ENCODE measurements around the gene GLOD4.
A peak's percentile ranks its signal among the peaks of the same experiment; 100 is the strongest.

GLOD4 gene

GRCh38 chr17:732067-732901, 49.8 kb downstream of the GLOD4 start, which contains the start of gene TLCD3A:
Gene TLCD3A (plus strand): TSS chr17:732596. CDS start chr17:732648, 52 bp downstream.
- H3K9me3 Mint-ChIP-seq, result no peaks in the 10 kb centered on the region
- peaks cover 8% of the 10 kb centered on the region for H3K4me1 Mint-ChIP-seq (ENCODE audit: low read depth)
- H3K27me3 Mint-ChIP-seq (ENCODE audit: low read depth), result no peaks in the 10 kb centered on the region
- H3K4me3 Mint-ChIP-seq, result peak within 1 kb of the TSS; percentile 88
- H3K27ac Mint-ChIP-seq, result peak within 1 kb of the TSS; percentile 90
- peak; percentile 71 for DNase-seq (ENCODE audit: low spot score)
- H3K36me3 Mint-ChIP-seq (ENCODE audit: low read depth), result peaks cover 21% of the 10 kb centered on the region

- Mint-ChIP-seq H3K27ac (peak overlapping the region; percentile 20), H3K9me3 (no peaks in the 10 kb centered on the region), H3K4me1 (ENCODE audit: low read depth) (peaks cover 8% of the 10 kb centered on the region), H3K4me3 (peak overlapping the region; percentile 78), H3K36me3 (ENCODE audit: low read depth) (peaks cover 21% of the 10 kb centered on the region), H3K27me3 (ENCODE audit: low read depth) (no peaks in the 10 kb centered on the region)
- no peak for DNase-seq (ENCODE audit: low spot score)
Measured at GRCh38 chr17:731644-732066, 50.4 kb downstream of the GLOD4 start.

- no peak for DNase-seq (ENCODE audit: low spot score)
- Mint-ChIP-seq H3K4me1 (ENCODE audit: low read depth) (peaks cover 8% of the 10 kb centered on the region), H3K36me3 (ENCODE audit: low read depth) (peaks cover 7% of the 10 kb centered on the region), H3K9me3 (no peaks in the 10 kb centered on the region), H3K27me3 (ENCODE audit: low read depth) (no peaks in the 10 kb centered on the region), H3K4me3 (no peak overlapping the region), H3K27ac (no peak overlapping the region)
Measured at GRCh38 chr17:728911-729310, 53.2 kb downstream of the GLOD4 start.

GRCh38 chr17:726271-726919, 55.7 kb downstream of the GLOD4 start:
- Mint-ChIP-seq H3K9me3 (no peaks in the 10 kb centered on the region), H3K27me3 (ENCODE audit: low read depth) (no peaks in the 10 kb centered on the region), H3K4me3 (no peak overlapping the region), H3K4me1 (ENCODE audit: low read depth) (peaks cover 3% of the 10 kb centered on the region), H3K27ac (no peak overlapping the region), H3K36me3 (ENCODE audit: low read depth) (no peaks in the 10 kb centered on the region)
- no peak for DNase-seq (ENCODE audit: low spot score)

DNA sequence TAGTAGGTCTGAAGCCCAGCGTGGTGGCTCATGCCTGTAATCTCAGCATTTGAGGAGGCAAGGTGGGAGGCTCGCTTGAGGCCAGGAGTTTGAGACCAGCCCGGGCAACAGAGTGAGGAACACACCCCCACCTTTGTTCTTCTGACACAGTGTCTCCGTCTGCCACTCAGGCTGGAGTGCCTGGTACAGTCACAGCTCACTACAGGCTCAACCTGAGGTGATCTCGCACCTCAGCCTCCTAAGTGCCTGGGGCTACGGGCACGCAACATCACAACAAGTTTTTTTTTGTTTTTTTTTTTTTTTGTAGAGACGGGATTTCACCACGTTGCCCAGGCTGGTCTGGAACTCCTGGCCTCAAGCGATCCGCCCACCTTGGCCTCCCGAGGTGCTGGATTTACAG, 56.3 kb downstream of the GLOD4 start:
- H3K4me1 Mint-ChIP-seq (ENCODE audit: low read depth), result peaks cover under 1% of the 10 kb centered on the region
- no peak for DNase-seq (ENCODE audit: low spot score)
- no peaks in the 10 kb centered on the region for H3K36me3 Mint-ChIP-seq (ENCODE audit: low read depth)
- no peaks in the 10 kb centered on the region for H3K9me3 Mint-ChIP-seq
- H3K27me3 Mint-ChIP-seq (ENCODE audit: low read depth), result no peaks in the 10 kb centered on the region
- no peak overlapping the region for H3K4me3 Mint-ChIP-seq
- no peak overlapping the region for H3K27ac Mint-ChIP-seq

DNA sequence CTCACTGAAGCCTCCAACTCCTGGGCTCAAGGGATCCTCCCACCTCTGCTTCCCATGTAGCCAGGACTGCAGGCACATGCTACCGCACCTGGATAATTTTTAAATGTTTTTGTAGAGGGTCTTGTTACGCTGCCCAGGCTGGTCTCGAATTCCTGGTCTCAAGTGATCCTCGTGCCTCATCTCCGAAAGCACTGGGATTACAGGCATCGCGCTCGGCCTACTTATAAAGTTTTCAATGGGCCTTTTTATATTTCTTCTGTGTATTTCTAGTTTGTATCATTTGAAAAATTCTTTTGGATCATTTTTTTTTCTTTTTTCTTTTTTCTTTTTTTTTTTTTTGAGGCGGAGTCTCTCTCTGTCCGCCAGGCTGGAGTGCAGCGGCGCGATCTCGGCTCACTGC, 57.0 kb downstream of the GLOD4 start:
- no peak overlapping the region for H3K27ac Mint-ChIP-seq
- no peak for DNase-seq (ENCODE audit: low spot score)
- no peaks in the 10 kb centered on the region for H3K27me3 Mint-ChIP-seq (ENCODE audit: low read depth)
- no peak overlapping the region for H3K4me3 Mint-ChIP-seq
- no peaks in the 10 kb centered on the region for H3K4me1 Mint-ChIP-seq (ENCODE audit: low read depth)
- no peaks in the 10 kb centered on the region for H3K9me3 Mint-ChIP-seq
- no peaks in the 10 kb centered on the region for H3K36me3 Mint-ChIP-seq (ENCODE audit: low read depth)

DNA sequence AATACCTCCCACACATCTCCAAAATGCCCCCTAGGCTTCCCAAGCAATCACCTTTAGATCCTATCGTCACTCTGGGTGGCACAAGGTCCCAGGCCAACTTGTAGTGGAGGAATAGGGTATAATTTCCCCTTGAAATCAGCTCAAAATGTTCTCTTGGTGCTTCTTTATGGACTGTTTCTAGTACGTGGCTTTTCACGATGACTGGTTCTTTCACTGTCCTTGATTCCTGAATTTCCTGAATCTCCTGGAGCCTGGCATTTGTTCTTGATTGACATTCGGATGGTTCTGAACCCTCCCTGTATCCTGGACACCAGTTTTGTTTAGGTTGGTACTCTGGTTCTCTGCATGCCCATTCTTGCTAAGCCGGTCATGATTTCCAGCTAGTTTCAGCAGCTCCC, 60.5 kb downstream of the GLOD4 start:
- H3K27me3 Mint-ChIP-seq (ENCODE audit: low read depth), result no peaks in the 10 kb centered on the region
- no peak for DNase-seq (ENCODE audit: low spot score)
- no peaks in the 10 kb centered on the region for H3K36me3 Mint-ChIP-seq (ENCODE audit: low read depth)
- no peaks in the 10 kb centered on the region for H3K4me1 Mint-ChIP-seq (ENCODE audit: low read depth)
- no peak overlapping the region for H3K27ac Mint-ChIP-seq
- H3K9me3 Mint-ChIP-seq, result no peaks in the 10 kb centered on the region
- H3K4me3 Mint-ChIP-seq, result no peak overlapping the region

DNA sequence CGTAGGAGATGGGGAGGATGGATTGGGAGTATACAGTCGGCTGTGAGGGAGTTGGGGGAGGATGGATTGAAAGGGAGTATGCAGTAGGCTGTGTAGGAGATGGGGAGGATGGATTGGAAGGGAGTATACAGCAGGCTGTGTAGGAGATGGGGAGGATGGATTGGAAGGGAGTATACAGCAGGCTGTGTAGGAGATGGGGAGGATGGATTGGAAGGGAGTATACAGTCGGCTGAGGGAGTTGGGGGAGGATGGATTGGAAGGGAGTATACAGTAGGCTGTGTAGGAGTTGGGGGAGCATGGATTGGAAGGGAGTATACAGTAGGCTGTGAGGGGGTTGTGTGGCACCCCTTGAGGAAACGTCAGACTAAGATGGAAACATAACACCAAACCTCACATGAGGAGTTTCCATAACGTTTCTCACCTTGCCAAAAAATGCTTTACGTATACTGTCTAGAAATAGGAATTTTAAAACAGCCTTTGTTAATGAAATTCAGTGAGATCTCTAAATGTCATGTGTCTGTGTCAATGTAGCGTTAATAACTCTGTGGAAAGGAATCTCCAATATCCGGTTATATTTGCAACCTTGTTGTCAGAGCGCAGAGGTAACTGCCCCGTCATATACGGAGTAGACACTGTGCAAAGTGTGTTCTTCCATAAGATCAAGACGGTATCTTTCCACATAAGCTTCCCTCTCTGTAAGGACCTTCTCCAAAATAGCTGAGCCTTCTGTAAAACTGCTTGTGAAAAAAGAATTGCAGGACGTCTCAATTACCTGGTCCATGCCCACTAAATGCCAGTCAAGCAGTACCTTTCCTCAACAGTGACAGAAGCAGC, 61.2 kb downstream of the GLOD4 start:
- no peaks in the 10 kb centered on the region for H3K27me3 Mint-ChIP-seq (ENCODE audit: low read depth)
- H3K9me3 Mint-ChIP-seq, result no peaks in the 10 kb centered on the region
- H3K4me3 Mint-ChIP-seq, result no peak overlapping the region
- H3K4me1 Mint-ChIP-seq (ENCODE audit: low read depth), result no peaks in the 10 kb centered on the region
- no peak for DNase-seq (ENCODE audit: low spot score)
- no peak overlapping the region for H3K27ac Mint-ChIP-seq
- no peaks in the 10 kb centered on the region for H3K36me3 Mint-ChIP-seq (ENCODE audit: low read depth)

DNA sequence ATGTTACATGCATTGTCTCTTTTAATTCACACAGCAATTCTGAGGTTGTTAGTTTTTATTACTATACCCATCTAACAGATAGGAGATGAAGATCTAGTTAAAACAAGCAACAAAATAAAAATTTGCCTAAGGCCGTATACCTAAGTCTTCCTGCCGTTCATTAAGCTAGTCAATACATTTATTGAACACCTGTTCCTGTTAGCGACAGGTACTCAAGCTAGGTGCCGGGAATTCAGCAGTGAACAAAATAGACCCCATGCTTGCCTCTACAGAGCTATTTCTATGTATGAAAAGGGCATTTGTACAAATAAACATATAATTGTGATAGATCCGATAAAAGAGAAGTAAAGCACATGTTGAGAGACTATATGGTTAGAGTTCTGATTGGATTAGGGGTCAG, 64.0 kb downstream of the GLOD4 start:
- Mint-ChIP-seq H3K36me3 (ENCODE audit: low read depth) (peaks cover 5% of the 10 kb centered on the region), H3K27ac (no peak overlapping the region), H3K4me1 (ENCODE audit: low read depth) (peaks cover 7% of the 10 kb centered on the region), H3K9me3 (no peaks in the 10 kb centered on the region), H3K27me3 (ENCODE audit: low read depth) (no peaks in the 10 kb centered on the region), H3K4me3 (no peak overlapping the region)
- no peak for DNase-seq (ENCODE audit: low spot score)

Measured in T-helper 2 cell treated with Interferon-gamma antibody and Interleukin-4, amounts not matched to agents 5 μg/mL and 100 μg/mL, for 36 hours (primary cell).